GM12864 (cell line): ENCODE measurements around the gene PADI2.

Source experiments
- DNase-seq: peaks from one replicate; pipeline ENCODE4 v3.0.0-alpha.2; 2011; ENCODE audit warnings: low read depth
- H3K4me3 ChIP-seq: 2 replicates; pipeline ENCODE4 v1.5.1; 2011; ENCODE audit warnings: mild to moderate bottlenecking, low read depth, low read length, control low read depth
- TF ChIP-seq, protein P1 (sequence below): IDR thresholded peaks from 2 replicates; pipeline ENCODE4 v1.5.1; 2011; ENCODE audit warnings: low read depth, mild to moderate bottlenecking, moderate library complexity, low read length, control low read depth, inconsistent platforms; ENCODE audit errors: missing control alignments

PADI2 gene

GRCh38 chr1:17155257-17155920 is 36.1 kb upstream of the PADI2 start:
- no peak overlapping the region for H3K4me3 ChIP-seq
- DNase-seq = no peak
- TF ChIP-seq, protein P1, sequence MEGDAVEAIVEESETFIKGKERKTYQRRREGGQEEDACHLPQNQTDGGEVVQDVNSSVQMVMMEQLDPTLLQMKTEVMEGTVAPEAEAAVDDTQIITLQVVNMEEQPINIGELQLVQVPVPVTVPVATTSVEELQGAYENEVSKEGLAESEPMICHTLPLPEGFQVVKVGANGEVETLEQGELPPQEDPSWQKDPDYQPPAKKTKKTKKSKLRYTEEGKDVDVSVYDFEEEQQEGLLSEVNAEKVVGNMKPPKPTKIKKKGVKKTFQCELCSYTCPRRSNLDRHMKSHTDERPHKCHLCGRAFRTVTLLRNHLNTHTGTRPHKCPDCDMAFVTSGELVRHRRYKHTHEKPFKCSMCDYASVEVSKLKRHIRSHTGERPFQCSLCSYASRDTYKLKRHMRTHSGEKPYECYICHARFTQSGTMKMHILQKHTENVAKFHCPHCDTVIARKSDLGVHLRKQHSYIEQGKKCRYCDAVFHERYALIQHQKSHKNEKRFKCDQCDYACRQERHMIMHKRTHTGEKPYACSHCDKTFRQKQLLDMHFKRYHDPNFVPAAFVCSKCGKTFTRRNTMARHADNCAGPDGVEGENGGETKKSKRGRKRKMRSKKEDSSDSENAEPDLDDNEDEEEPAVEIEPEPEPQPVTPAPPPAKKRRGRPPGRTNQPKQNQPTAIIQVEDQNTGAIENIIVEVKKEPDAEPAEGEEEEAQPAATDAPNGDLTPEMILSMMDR = no peak

DNA sequence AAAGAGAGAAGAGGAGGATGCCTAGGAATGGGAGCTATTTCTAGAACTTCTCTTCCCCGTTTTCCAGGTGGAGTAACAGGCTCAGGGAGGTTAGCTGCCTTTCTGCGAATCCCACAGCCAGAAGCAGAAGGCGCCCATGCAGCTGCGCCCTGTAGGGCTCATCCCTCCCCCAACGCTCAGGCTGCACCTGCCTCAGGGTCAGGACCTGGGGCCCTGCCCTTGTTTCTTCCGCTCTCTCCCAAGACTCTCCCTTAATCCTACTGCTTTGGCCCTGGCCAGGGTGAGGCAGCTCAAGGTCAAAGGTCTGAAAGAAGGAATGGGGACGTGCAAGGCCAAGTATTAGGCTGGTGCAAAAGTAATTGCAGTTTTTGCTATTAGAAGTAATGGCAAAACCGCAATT is 30.5 kb upstream of the PADI2 start:
- H3K4me3 ChIP-seq = no peak overlapping the region
- TF ChIP-seq, protein P1 = no peak
- no peak for DNase-seq

- TF ChIP-seq, protein P1 = no peak
- no peak for DNase-seq
- no peak overlapping the region for H3K4me3 ChIP-seq
Observed at GRCh38 chr1:17148950-17149608, 29.8 kb upstream of the PADI2 start.

- TF ChIP-seq, protein P1 = no peak
- DNase-seq = no peak
- no peak overlapping the region for H3K4me3 ChIP-seq
Observed at GRCh38 chr1:17145648-17146047, 26.4 kb upstream of the PADI2 start.

- no peak for DNase-seq
- H3K4me3 ChIP-seq = no peak overlapping the region
- TF ChIP-seq, protein P1 = no peak
Observed at GRCh38 chr1:17143760-17144159, 24.5 kb upstream of the PADI2 start.

- TF ChIP-seq, protein P1 = no peak
- no peak overlapping the region; the same call in 1 of the 2 replicates for H3K4me3 ChIP-seq
- DNase-seq = peak; percentile 72
Observed at GRCh38 chr1:17141441-17142197, 22.4 kb upstream of the PADI2 start.
